HEK293 (cell line): ENCODE data around the gene SFSWAP.

ENCODE experiments used
- CTCF ChIA-PET: fragments of 350-600 bp; formaldehyde crosslinking; extraction: SDS; loops from one replicate; lab custom pipeline; 2021; ENCODE audit warnings: antibody characterized with exemption; lab: Yijun Ruan, JAX
- POLR2A ChIA-PET: fragments of 300-600 bp; formaldehyde crosslinking; extraction: SDS; loops from one replicate; lab custom pipeline; 2020; ENCODE audit warnings: antibody characterized with exemption, inconsistent platforms; lab: Yijun Ruan, JAX
- H3K27ac ChIP-seq: fragments of 200-500 bp; sonication (Bioruptor generic); 2 replicates; pipeline ENCODE4 v1.5.1; 2014; ENCODE audit warnings: low read depth, low read length, control low read depth, inconsistent platforms; ENCODE audit errors: extremely low read depth
- H3K36me3 ChIP-seq, 2 experiments: fragments of 200-500 bp in 1 of 2; sonication (Bioruptor generic) in 1 of 2; 1 replicate in 1 of 2; 2 replicates in 1 of 2; pipeline ENCODE4 v1.5.1; 2014 to 2017; ENCODE audit warnings: inconsistent platforms in 2 of 2, low read length in 2 of 2; ENCODE audit not compliant: control insufficient read depth in 2 of 2, insufficient read depth in 1 of 2
- H3K4me1 ChIP-seq: fragments of 200-500 bp; sonication (Bioruptor generic); 2 replicates; pipeline ENCODE4 v1.5.1; 2014; ENCODE audit warnings: mild to moderate bottlenecking, low read length, inconsistent platforms; ENCODE audit not compliant: control insufficient read depth, insufficient read depth
- H3K4me3 ChIP-seq: 2 replicates; pipeline ENCODE4 v1.5.1; 2011; ENCODE audit warnings: low read depth, mild to moderate bottlenecking, control low read depth, low read length, moderate library complexity
- H3K9me3 ChIP-seq: fragments of 200-500 bp; sonication (Bioruptor generic); 2 replicates; pipeline ENCODE4 v1.5.1; 2014; ENCODE audit warnings: low read depth, low read length, inconsistent platforms; ENCODE audit not compliant: control insufficient read depth, insufficient read depth
- GLI4 ChIP-seq: fragments of 450-650 bp; formaldehyde crosslinking; IDR thresholded peaks from 2 replicates; pipeline ENCODE4 v1.5.1; 2016; ENCODE audit warnings: missing biosample characterization, missing genetic modification characterization
- PRDM1 ChIP-seq: fragments of 450-650 bp; formaldehyde crosslinking; IDR thresholded peaks from 2 replicates; pipeline ENCODE4; 2016; ENCODE audit warnings: missing biosample characterization, missing genetic modification characterization
- PRDM10 ChIP-seq: fragments of 450-650 bp; formaldehyde crosslinking; IDR thresholded peaks from 2 replicates; pipeline ENCODE4 v1.5.1; 2016; ENCODE audit warnings: missing biosample characterization, missing genetic modification characterization
- PRDM2 ChIP-seq: fragments of 450-650 bp; formaldehyde crosslinking; IDR thresholded peaks from 2 replicates; pipeline ENCODE4 v1.5.1; 2016; ENCODE audit warnings: missing biosample characterization, missing genetic modification characterization, borderline replicate concordance
- SP7 ChIP-seq: fragments of 450-650 bp; formaldehyde crosslinking; IDR thresholded peaks from 2 replicates; pipeline ENCODE4 v1.5.1; 2016; ENCODE audit warnings: missing biosample characterization, missing genetic modification characterization
- ZBTB17 ChIP-seq: fragments of 450-650 bp; formaldehyde crosslinking; IDR thresholded peaks from 2 replicates; pipeline ENCODE4 v1.5.1; 2016; ENCODE audit warnings: missing biosample characterization, missing genetic modification characterization
- ZFP37 ChIP-seq: fragments of 450-650 bp; formaldehyde crosslinking; IDR thresholded peaks from 2 replicates; pipeline ENCODE4 v1.5.1; 2016; ENCODE audit warnings: missing biosample characterization, missing genetic modification characterization
- ZFP69B ChIP-seq: fragments of 450-650 bp; formaldehyde crosslinking; IDR thresholded peaks from 2 replicates; pipeline ENCODE4 v1.5.1; 2016; ENCODE audit warnings: missing biosample characterization, missing genetic modification characterization
- ZNF138 ChIP-seq: fragments of 450-650 bp; formaldehyde crosslinking; IDR thresholded peaks from 2 replicates; pipeline ENCODE4 v1.5.1; 2016; ENCODE audit warnings: missing biosample characterization, missing genetic modification characterization, borderline replicate concordance
- ZNF140 ChIP-seq: fragments of 450-650 bp; formaldehyde crosslinking; IDR thresholded peaks from 2 replicates; pipeline ENCODE4 v1.5.1; 2016; ENCODE audit warnings: missing biosample characterization, missing genetic modification characterization
- ZNF571 ChIP-seq: fragments of 450-650 bp; formaldehyde crosslinking; IDR thresholded peaks from 2 replicates; pipeline ENCODE4 v1.5.0; 2017; ENCODE audit warnings: missing biosample characterization, missing genetic modification characterization
- ZNF660 ChIP-seq: fragments of 450-650 bp; IDR thresholded peaks from 2 replicates; pipeline ENCODE4 v1.5.1; 2018; ENCODE audit warnings: missing biosample characterization, mild to moderate bottlenecking, missing genetic modification characterization
- ZNF692 ChIP-seq: fragments of 450-650 bp; formaldehyde crosslinking; IDR thresholded peaks from 2 replicates; pipeline ENCODE4 v1.5.1; 2016; ENCODE audit warnings: missing biosample characterization, missing genetic modification characterization

The SFSWAP gene

DNA sequence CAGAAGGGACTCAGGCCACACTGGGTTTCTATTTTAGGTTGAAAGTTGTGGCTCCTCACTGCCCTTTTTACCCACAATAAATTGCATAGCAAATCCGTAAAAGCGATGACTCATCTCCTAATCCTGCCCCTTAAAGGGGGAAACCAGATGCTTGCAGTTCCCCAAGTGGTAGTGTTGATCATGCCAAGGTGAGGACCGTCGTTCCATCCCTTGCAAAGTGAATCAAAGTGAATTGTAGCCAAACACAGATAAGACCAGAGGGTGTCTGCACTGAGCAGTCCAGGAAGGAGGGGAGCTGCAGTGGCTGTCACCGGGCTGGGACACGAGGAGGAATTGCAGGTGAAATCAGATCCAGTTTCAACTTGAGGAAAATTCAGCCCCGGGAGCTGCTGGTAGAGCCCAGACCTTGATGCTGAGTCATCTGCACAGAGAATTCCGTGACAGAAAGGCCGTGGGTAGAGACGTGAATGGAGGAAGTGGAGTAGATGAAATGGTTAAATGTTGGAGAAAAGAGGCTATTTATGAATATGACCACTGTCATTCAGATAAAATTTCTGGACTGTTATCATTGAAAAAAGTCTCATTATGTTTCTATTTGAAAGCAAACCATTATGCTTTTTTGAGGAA, 73.1 kb downstream of the SFSWAP start:
- POLR2A ChIA-PET, result interaction anchor here (1.0 kb wide), 1 partner anchor 42 kb away, joined by 3 read pairs; no protein-coding TSS in a partner anchor
- Histone ChIP-seq H3K9me3 (no peaks in the 10 kb centered on the region), H3K4me1 (peaks cover 7% of the 10 kb centered on the region), H3K4me3 (no peak overlapping the region), H3K36me3 (peaks cover 17 to 64% of the 10 kb centered on the region in 2 experiments), H3K27ac (no peak overlapping the region)
- TF ChIP-seq ZBTB17 (peak; percentile 66), SP7 (tag by site-specific recombination) (peak; percentile 64), PRDM1 (peak; percentile 56), ZNF140 (tag by site-specific recombination) (peak; percentile 41; the same call in 1 of the 2 replicates), ZNF138 (tag by site-specific recombination) (no peak), ZNF571 (no peak), ZNF692 (peak; percentile 98), ZFP69B (peak; percentile 96), ZFP37 (tag by site-specific recombination) (peak; percentile 14; the same call in 1 of the 2 replicates), GLI4 (tag by site-specific recombination) (no peak), PRDM10 (tag by site-specific recombination) (peak; percentile 81), ZNF660 (tag by site-specific recombination) (0 out of 2 replicates have a peak, but pooled peaks have one; percentile 28), PRDM2 (tag by site-specific recombination) (no peak)
- CTCF ChIA-PET, result interaction anchor here (0.7 kb wide), 1 partner anchor 12 kb away, joined by 5 read pairs; no protein-coding TSS in a partner anchor
